ENCODE measurements around the gene ZNF526.

ZNF526 gene

GRCh38 chr19:42220751-42221097 lies 612 bp downstream of the ZNF526 start:
- no peak for DNase-seq

- DNase-seq, result no peak
Measured at GRCh38 chr19:42224940-42225717, 5.0 kb downstream of the ZNF526 start.

GRCh38 chr19:42225718-42226292 lies 5.7 kb downstream of the ZNF526 start:
- no peak for DNase-seq

GRCh38 chr19:42226886-42227285 lies 6.8 kb downstream of the ZNF526 start:
- DNase-seq, result no peak

GRCh38 chr19:42228641-42229040 lies 8.5 kb downstream of the ZNF526 start:
- no peak for DNase-seq

GRCh38 chr19:42229301-42229854 lies 9.3 kb downstream of the ZNF526 start:
- no peak for DNase-seq

- no peak for DNase-seq
Measured at GRCh38 chr19:42229855-42230351, 9.8 kb downstream of the ZNF526 start.

GRCh38 chr19:42230571-42230970 lies 10.5 kb downstream of the ZNF526 start:
- DNase-seq, result no peak

GRCh38 chr19:42232435-42232834 lies 12.3 kb downstream of the ZNF526 start:
- DNase-seq, result no peak

- DNase-seq, result no peak
Measured at GRCh38 chr19:42233106-42233505, 13.0 kb downstream of the ZNF526 start.

GRCh38 chr19:42233678-42234292 lies 13.7 kb downstream of the ZNF526 start:
- DNase-seq, result no peak

- DNase-seq, result no peak
Measured at GRCh38 chr19:42234364-42234763, 14.3 kb downstream of the ZNF526 start.

GRCh38 chr19:42235181-42235580 lies 15.1 kb downstream of the ZNF526 start:
- peak in 4 of 56 donors; percentile 8 to 22 (median 11) for DNase-seq

- no peak for DNase-seq
Measured at GRCh38 chr19:42239544-42240220, 19.6 kb downstream of the ZNF526 start.

GRCh38 chr19:42241279-42241678 lies 21.2 kb downstream of the ZNF526 start:
- no peak for DNase-seq

GRCh38 chr19:42242069-42242511 lies 22.0 kb downstream of the ZNF526 start:
- DNase-seq, result peak in 6 of 56 donors; percentile 30 to 75 (median 48)

- DNase-seq, result peak; percentile 97 to 100 (median 100)
Measured at GRCh38 chr19:42242512-42243409, 22.6 kb downstream of the ZNF526 start, which contains the start of gene GSK3A. GSK3A (minus strand) TSS chr19:42242602; CDS start chr19:42242465, 137 bp downstream.

- peak; percentile 66 to 97 (median 90) for DNase-seq
Measured at GRCh38 chr19:42244347-42245220, 24.5 kb downstream of the ZNF526 start.

GRCh38 chr19:42245231-42245630 lies 25.1 kb downstream of the ZNF526 start:
- no peak for DNase-seq

All from nucleus accumbens (tissue), 56 donors.